ENCODE measurements around the gene ZNF394. TPM values are rescaled to one million over a fixed set of nuclear protein-coding genes. Genes with fewer than 3 reads are reported as not detected.
A peak's percentile ranks its signal among the peaks of the same experiment; 100 is the strongest.

ZNF394 gene
- total RNA-seq, 1 donor from 2014 or later: 15.8 TPM

- intact Hi-C loops (cut with DNase I): no loop called here
- ATAC-seq (ENCODE audit: poor library complexity) (no peak), DNase-seq (no peak)
Observed at GRCh38 chr7:99457650-99458493, 42.2 kb downstream of the ZNF394 start.

GRCh38 chr7:99457050-99457649 lies 42.9 kb downstream of the ZNF394 start:
- intact Hi-C loops (cut with DNase I): no loop called here
- ATAC-seq (ENCODE audit: poor library complexity) (no peak), DNase-seq (no peak)

GRCh38 chr7:99456288-99456687 lies 43.8 kb downstream of the ZNF394 start:
- ATAC-seq (ENCODE audit: poor library complexity) (no peak), DNase-seq (no peak)
- intact Hi-C loops (cut with DNase I): no loop called here

GRCh38 chr7:99455874-99456273 lies 44.2 kb downstream of the ZNF394 start:
- intact Hi-C loops (cut with DNase I): no loop called here
- DNase-seq: no peak

GRCh38 chr7:99453105-99453504 lies 47.0 kb downstream of the ZNF394 start:
- no peak for DNase-seq
- peak; percentile 43 for ATAC-seq (ENCODE audit: poor library complexity)

More at GRCh38 chr7:99455874-99456273, 44.2 kb downstream of the ZNF394 start:
- no peak for ATAC-seq (ENCODE audit: poor library complexity)

GRCh38 chr7:99452541-99452940 lies 47.5 kb downstream of the ZNF394 start:
- ATAC-seq (ENCODE audit: poor library complexity): no peak
- no peak for DNase-seq
- intact Hi-C loops (cut with DNase I): no loop called here

More at GRCh38 chr7:99453105-99453504, 47.0 kb downstream of the ZNF394 start:
- intact Hi-C loops (cut with DNase I): no loop called here

GRCh38 chr7:99451936-99452335 lies 48.1 kb downstream of the ZNF394 start:
- intact Hi-C loops (cut with DNase I): no loop called here
- DNase-seq (peak; percentile 54), ATAC-seq (ENCODE audit: poor library complexity) (peak; percentile 68)

- DNase-seq: no peak
- intact Hi-C loops (cut with DNase I): no loop called here
- no peak for ATAC-seq (ENCODE audit: poor library complexity)
Observed at GRCh38 chr7:99449326-99449725, 50.8 kb downstream of the ZNF394 start.

- intact Hi-C loops (cut with DNase I): no loop called here
- no peak for ATAC-seq (ENCODE audit: poor library complexity)
- no peak for DNase-seq
Observed at GRCh38 chr7:99448855-99449254, 51.2 kb downstream of the ZNF394 start.

- DNase-seq: no peak
- ATAC-seq (ENCODE audit: poor library complexity): no peak
- intact Hi-C loops (cut with DNase I): no loop called here
Observed at GRCh38 chr7:99447943-99448342, 52.1 kb downstream of the ZNF394 start.

GRCh38 chr7:99446096-99446495 lies 54.0 kb downstream of the ZNF394 start:
- DNase-seq (no peak), ATAC-seq (ENCODE audit: poor library complexity) (no peak)
- intact Hi-C loops (cut with DNase I): no loop called here

Other genes with a start within 250 kb of the ZNF394 start
- not detected for gene MYH16, start 227.4 kb downstream of the ZNF394 start, total RNA-seq
- gene ARPC1A, start 174.4 kb downstream of the ZNF394 start, total RNA-seq: 133 TPM
- 40.6 TPM for gene ARPC1B, start 125.6 kb downstream of the ZNF394 start, total RNA-seq
- 97.7 TPM for gene PDAP1, start 91.7 kb downstream of the ZNF394 start, total RNA-seq
- 31.5 TPM for gene BUD31, start 91.3 kb downstream of the ZNF394 start, total RNA-seq
- gene PTCD1, start 61.5 kb downstream of the ZNF394 start, total RNA-seq: 3.0 TPM
- gene CPSF4, start 61.3 kb downstream of the ZNF394 start, total RNA-seq: 19.9 TPM
- 900 TPM for gene ATP5MF, start 34.1 kb downstream of the ZNF394 start, total RNA-seq
- gene ZNF789, start 27.4 kb downstream of the ZNF394 start, total RNA-seq: 3.4 TPM
- 6.1 TPM for gene ZKSCAN5, start 4.4 kb upstream of the ZNF394 start, total RNA-seq
- 6.5 TPM for gene FAM200A, start 51.8 kb upstream of the ZNF394 start, total RNA-seq
- gene ZNF655, start 58.4 kb upstream of the ZNF394 start, total RNA-seq: 24.0 TPM
- gene TMEM225B, start 98.0 kb upstream of the ZNF394 start, total RNA-seq: not detected
- 6.9 TPM for gene ZSCAN25, start 116.7 kb upstream of the ZNF394 start, total RNA-seq
- not detected for gene CYP3A5, start 179.7 kb upstream of the ZNF394 start, total RNA-seq
- not detected for gene CYP3A7, start 234.9 kb upstream of the ZNF394 start, total RNA-seq